ENCODE results near the gene PKIG.
"Not testable (repeated sequence)": the region's sequence is repeated elsewhere in the genome, so short reads cannot be mapped to it uniquely, and the experiment has no call there.

Gene PKIG

DNA sequence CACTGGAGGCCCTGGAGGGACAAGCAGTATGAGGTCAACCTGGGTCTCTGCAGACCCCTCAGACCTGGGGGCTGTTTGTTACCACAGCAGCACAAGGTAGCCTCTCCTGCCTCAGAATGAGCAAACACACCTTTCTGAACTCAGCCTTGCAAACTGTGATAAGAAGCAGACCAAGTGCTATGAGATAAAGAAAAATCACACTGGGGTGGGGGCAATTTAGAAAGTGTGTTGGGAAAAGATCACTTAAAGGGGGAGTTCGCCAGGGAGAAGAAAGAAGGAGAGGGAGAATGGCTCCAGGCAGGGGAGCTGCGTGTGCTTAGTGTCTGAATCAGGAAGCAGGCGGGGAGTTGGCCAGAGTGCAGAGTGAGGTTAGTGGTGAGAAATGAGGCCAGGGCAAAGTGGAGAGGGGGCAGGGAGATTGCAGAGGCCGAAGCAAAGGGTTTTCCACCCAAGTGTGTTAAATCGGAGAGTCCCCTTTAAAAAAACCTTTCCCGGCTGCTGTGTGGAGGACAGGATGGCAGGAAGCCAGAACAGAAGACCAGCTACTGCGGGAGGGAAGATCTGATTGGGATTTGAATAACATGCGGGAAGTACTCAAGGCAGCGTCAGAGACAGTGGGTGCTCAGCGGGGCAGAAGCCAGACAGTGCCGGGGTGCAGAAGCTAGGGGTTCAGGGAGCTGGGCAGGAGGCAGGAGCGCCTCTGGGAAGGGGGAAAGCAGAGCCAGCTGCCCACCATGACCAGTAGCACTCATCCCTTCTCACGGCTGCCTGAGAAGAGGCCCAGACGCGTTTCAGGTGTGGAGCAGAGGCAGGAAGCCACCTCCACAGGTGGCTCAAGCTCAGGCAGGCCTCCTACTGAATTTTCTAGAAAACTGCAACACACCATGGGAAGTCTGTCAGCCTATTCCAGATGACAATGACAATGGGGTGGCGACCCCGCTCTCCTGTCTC lies 60.1 kb downstream of the PKIG start:
- DNase-seq (ENCODE audit: low read depth), result peak; percentile 56

- DNase-seq (ENCODE audit: low read depth), result no peak
These were observed 60.8 kb downstream of the PKIG start for GRCh38 chr20:44643154-44643519.

GRCh38 chr20:44643596-44644229 lies 61.3 kb downstream of the PKIG start:
- peak; percentile 14 for DNase-seq (ENCODE audit: low read depth)

DNA sequence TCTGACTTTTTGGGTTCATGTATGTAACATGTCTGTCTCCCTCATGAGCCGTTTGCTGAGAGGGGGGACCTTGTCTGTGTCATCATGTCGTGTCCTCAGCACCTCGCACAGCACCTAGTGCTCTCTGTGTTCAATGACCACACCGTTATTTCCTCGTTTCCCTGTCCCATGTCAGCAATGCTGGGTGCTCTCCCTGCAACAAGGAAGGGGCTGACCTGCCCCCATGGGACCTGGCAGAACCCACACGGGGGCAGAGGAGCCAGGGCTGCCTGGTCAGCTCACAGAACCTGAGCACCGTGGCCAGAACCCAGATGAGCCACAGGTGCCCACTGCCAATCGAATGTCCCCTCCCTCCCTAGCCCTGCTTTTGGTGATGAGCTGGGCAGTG lies 61.8 kb downstream of the PKIG start:
- no peak for DNase-seq (ENCODE audit: low read depth)

DNA sequence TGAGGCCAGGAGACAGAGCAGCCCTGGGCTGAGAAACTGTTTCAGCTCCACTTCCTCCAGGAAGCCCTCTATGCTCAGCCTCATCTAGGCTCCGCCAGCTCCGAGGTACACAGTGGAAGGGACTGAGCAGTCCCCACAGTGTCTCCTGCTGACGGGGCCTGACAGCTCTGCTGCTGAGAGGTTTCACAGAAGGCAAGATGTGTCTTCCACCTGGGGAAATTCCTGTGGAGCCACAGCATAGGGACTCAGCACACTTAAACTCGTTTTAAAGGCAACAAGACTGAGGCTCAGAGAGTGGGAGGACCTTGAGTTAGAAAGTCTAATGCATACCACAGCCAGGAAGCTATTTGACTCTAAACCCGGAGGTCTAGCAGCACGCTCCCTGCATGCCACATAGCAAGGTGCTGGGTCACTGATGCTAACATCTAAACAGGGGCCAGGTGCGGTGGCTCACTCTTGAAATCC lies 62.3 kb downstream of the PKIG start:
- DNase-seq (ENCODE audit: low read depth), result no peak

- no peak for DNase-seq (ENCODE audit: low read depth)
These were observed 63.8 kb downstream of the PKIG start for GRCh38 chr20:44646023-44646640.

- DNase-seq (ENCODE audit: low read depth), result peak; percentile 25
These were observed 64.4 kb downstream of the PKIG start for GRCh38 chr20:44646641-44647274.

DNA sequence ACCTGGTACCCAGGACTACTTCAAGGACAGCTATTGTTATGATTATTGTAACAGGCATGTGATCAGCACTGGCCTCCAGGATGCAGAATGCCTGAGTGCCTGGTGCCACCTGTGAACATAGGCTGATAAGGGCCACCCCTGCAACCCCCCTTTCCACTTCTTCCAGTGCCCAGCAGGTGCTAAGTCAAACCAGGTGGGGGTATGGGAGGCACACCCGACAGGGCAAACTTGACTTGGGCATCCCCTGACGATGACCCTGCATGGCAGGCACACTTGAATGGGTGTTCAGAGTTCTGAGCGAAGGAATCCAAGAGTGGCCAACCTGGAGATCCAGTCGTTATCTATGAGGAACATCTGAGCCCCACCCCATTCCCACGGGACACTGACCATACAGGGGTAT lies 65.7 kb downstream of the PKIG start:
- DNase-seq (ENCODE audit: low read depth), result no peak

GRCh38 chr20:44648579-44648978 lies 66.2 kb downstream of the PKIG start:
- no peak for DNase-seq (ENCODE audit: low read depth)

- no peak for DNase-seq (ENCODE audit: low read depth)
These were observed 66.7 kb downstream of the PKIG start for GRCh38 chr20:44649126-44649525.

DNA sequence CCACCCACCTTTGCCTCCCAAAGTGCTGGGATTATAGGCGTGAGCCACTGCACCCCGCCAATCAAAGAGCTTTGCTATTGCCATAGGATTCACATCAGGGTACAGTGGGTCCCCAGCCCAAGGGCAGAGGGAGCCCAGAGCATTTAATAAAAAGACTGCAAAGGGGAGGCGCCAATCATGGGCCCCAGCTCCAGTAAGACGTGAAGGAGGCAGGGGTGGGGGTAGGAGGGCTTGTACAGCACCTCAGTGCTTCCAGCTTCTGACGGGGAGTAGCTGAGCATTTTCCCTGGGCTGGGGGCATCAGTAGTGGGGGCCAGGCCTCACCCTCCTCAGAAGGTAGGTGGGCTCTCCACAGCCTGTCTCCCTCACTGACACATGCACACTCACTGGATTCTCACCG lies 67.6 kb downstream of the PKIG start:
- no peak for DNase-seq (ENCODE audit: low read depth)

- no peak for DNase-seq (ENCODE audit: low read depth)
These were observed 68.5 kb downstream of the PKIG start for GRCh38 chr20:44650771-44651433.

GRCh38 chr20:44651434-44651683 lies 69.0 kb downstream of the PKIG start:
- no peak for DNase-seq (ENCODE audit: low read depth)

DNA sequence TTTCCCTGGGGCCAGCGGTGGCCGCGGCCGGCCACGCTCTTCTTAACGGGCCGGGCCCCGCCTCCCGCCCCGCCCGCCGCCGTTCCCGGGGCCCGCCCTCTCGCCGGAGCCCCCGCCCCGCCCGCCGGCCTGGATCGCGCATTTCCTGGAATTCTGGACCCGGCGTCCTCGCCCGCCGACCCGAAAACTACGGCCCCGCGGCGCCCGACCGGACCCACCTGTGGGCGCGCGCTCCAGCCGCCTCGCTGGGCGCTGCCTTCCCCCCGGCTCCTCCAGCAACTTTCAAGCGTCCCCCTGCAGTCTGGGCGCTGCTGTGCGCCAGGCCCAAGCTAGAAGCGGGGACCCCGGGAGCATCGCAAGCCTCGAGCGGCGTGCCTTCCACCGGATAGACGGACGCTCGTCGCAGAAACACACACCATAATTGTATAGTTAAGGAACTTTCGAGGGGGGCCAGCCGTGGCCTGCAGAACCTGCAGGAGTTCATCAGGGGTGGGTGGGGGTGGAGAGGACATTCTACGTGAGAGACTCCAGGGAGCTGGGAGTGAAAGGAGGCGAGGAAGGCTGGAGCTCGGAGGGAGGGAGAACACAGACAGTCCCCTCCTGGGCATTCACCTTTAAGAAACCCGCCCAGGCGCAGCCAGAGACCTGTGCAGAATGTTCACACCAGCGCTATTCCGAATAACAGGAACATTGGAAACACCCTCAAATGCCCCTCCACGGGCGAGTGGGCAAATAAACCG lies 69.5 kb downstream of the PKIG start, which contains the start of gene ADA:
Gene ADA, minus strand, starts transcription at position 16 of the 740 bp plus-strand sequence. CDS start 92 bp downstream, outside the sequence.
- peak; percentile 35 for DNase-seq (ENCODE audit: low read depth)

DNA sequence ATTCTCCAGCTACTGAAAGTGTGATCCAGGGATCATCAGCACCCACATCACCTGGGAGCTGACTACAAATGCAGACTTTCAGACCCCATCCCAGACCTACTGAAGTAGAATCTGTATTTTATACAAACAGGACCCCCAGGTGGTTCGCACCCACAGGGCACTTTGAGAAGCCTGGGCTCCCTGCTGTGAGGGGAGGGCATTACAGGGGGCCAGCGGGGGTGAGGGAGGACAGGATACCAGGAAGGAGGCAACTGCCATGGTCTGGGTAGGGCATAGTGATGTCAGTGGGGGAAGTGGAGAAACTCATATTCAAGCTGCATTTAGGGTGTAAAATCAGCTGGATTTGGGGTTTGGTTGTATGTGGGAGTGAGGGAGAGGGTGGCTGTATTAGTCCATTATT lies 71.2 kb downstream of the PKIG start:
- DNase-seq (ENCODE audit: low read depth), result no peak

GRCh38 chr20:44654210-44654609 lies 71.8 kb downstream of the PKIG start:
- DNase-seq (ENCODE audit: low read depth), result not testable (repeated sequence)

GRCh38 chr20:44656448-44656847 lies 74.1 kb downstream of the PKIG start:
- no peak for DNase-seq (ENCODE audit: low read depth)

- no peak for DNase-seq (ENCODE audit: low read depth)
These were observed 75.5 kb downstream of the PKIG start for GRCh38 chr20:44657875-44658274.

DNA sequence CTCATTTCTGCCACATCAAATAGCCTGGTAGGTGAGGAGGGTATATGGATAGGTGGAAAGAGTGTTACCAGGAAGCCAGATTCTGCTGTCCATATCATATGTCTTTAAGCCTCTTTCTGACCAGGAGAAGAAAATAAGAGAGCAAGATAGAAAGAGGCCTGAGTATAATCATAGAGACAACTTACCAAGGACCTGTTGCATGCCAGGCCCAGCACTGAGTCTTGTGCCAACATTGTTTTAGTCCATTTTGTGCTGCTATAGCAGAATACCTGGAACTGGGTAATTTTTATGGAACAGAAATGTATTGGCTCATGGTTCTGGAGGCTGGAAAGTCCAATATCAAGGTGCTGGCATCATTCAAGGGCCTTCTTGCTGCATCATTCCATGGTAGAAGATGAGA lies 76.4 kb downstream of the PKIG start:
- DNase-seq (ENCODE audit: low read depth), result no peak

DNA sequence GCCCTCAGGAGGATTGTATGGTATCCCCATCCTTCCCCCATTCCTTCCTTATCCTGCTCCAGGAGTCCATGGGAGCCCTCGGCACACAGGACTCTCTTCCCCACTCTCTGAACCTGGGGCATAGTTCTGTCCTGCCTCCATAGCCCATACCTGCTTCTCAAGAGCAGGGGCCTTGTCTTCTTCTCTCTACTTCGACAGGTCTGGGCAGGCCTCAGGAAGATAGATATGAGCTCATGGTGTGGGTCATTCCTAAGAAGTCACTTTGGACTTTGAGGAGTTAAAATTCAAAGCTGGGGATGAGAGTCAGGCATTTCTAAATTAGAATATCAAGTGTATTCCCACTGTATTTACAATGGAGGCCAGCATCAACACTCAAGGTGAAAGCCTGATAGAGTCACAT lies 77.6 kb downstream of the PKIG start:
- DNase-seq (ENCODE audit: low read depth), result no peak

GRCh38 chr20:44660581-44660980 lies 78.2 kb downstream of the PKIG start:
- DNase-seq (ENCODE audit: low read depth), result no peak

All from fibroblast of gingiva (primary cell).